HepG2 (cell line): ENCODE data around the gene TYW1. TPM values are rescaled to one million over a fixed set of nuclear protein-coding genes. Genes with fewer than 3 reads are reported as not detected.
A peak's percentile ranks its signal among the peaks of the same experiment; 100 is the strongest.
"Not testable (repeated sequence)": the region's sequence is repeated elsewhere in the genome, so short reads cannot be mapped to it uniquely, and the experiment has no call there.

Source experiments
- ARID4A ChIP-seq: sonication (generic); formaldehyde crosslinking; IDR thresholded peaks from 2 replicates; pipeline ENCODE4 v1.5.0; 2020; ENCODE audit warnings: mild to moderate bottlenecking, missing genetic modification reagents, borderline replicate concordance
- KDM5B ChIP-seq: sonication (generic); formaldehyde crosslinking; IDR thresholded peaks from 2 replicates; pipeline ENCODE4 v1.4.0; 2020; ENCODE audit warnings: missing genetic modification reagents, mild to moderate bottlenecking, borderline replicate concordance
- RBFOX2 ChIP-seq: fragments of 200-400 bp; formaldehyde crosslinking; IDR thresholded peaks from 2 replicates; pipeline ENCODE4 v1.6.1; 2017; ENCODE audit warnings: low read depth, mild to moderate bottlenecking, low read length
- REPIN1 ChIP-seq: sonication (generic); formaldehyde crosslinking; IDR thresholded peaks from 2 replicates; pipeline ENCODE4 v1.8.0; 2022; ENCODE audit warnings: missing genetic modification reagents, low read depth, mild to moderate bottlenecking, borderline replicate concordance
- ZHX2 ChIP-seq, 2 experiments: sonication (generic) in 1 of 2; formaldehyde crosslinking in 1 of 2; IDR thresholded peaks; 2 replicates each; pipeline versions ENCODE4 v1.6.1 to v1.9.0; 2014 to 2022; ENCODE audit warnings: antibody characterized with exemption in 1 of 2, borderline replicate concordance in 1 of 2, inconsistent platforms in 1 of 2, low read depth in 1 of 2, missing genetic modification reagents in 1 of 2
- ZNF274 ChIP-seq: sonication (generic); formaldehyde crosslinking; IDR thresholded peaks from 2 replicates; pipeline ENCODE4 v1.5.1; 2020; ENCODE audit warnings: mild to moderate bottlenecking, missing genetic modification reagents
- ZNF407 ChIP-seq: sonication (generic); formaldehyde crosslinking; IDR thresholded peaks from one replicate; pipeline ENCODE4 v1.5.1; 2020; ENCODE audit warnings: mild to moderate bottlenecking, missing genetic modification reagents; ENCODE audit errors: not compliant biosample characterization
- polyA plus RNA-seq, 8 experiments: library from polyadenylated mRNA; depleted of rRNA in 3 of 8; stranded (reverse) in 7 of 8; unstranded in 1 of 8; fragments of >200 nt; fragmentation: Illumina TruSeq in 4 of 8; extraction: Trizol in 4 of 8; gene quantifications; 2 replicates each; pipeline versions ENCODE4 v1.2.1 to v1.2.3, GENCODE V29; 2011 to 2016; ENCODE audit warnings: low read depth in 4 of 8, missing spikeins in 1 of 8, mixed read lengths in 1 of 8; ENCODE audit not compliant: insufficient read depth in 1 of 8
- total RNA-seq, 5 experiments: library from RNA; depleted of rRNA; stranded (reverse); fragments of >200 nt; fragmentation: Illumina TruSeq; extraction: Trizol; gene quantifications; 2 replicates each; pipeline ENCODE4 v1.2.3, GENCODE V29; 2016; ENCODE audit warnings: low read depth in 1 of 5

The TYW1 gene
- total and polyA plus RNA-seq, 2 of the 13 experiments (the other 11 are each of a cell fraction or from before 2014, with no cell fraction given): 8.6 to 17.6 TPM

- TF ChIP-seq ZNF407 (CRISPR knock-in tag) (peak; percentile 52), RBFOX2 (peak; percentile 87), ZHX2 (IDR thresholded peaks at IDR 0.05; ENCODE audit: low read depth) (peak; percentile 78), ARID4A (CRISPR knock-in tag) (peak; percentile 86), ZNF274 (peak; percentile 72; the same call in 1 of the 2 replicates), REPIN1 (CRISPR knock-in tag) (peak; percentile 53; the same call in 1 of the 2 replicates), KDM5B (CRISPR knock-in tag) (peak; percentile 79; the same call in 1 of the 2 replicates)
- not testable (repeated sequence) for TF ChIP-seq ZHX2 (CRISPR knock-in tag; IDR thresholded peaks at IDR 0.05; ENCODE audit: borderline replicate concordance)
Measured at GRCh38 chr7:66995050-66995776, 1.4 kb upstream of the TYW1 start, which contains the start of gene SBDS (continued).
